GM18511 (cell line): ENCODE results near the gene MMP17.

Experiments
- ATAC-seq: cut with Tn5 transposase; IDR thresholded peaks from one replicate; pipeline ENCODE4 v1.9.1; 2021; ENCODE audit warnings: mild to moderate bottlenecking, moderate library complexity; ENCODE audit not compliant: unreplicated experiment

The MMP17 gene

GRCh38 chr12:131829791-131830334, 1.7 kb downstream of the MMP17 start:
- peak; percentile 17 for ATAC-seq

DNA sequence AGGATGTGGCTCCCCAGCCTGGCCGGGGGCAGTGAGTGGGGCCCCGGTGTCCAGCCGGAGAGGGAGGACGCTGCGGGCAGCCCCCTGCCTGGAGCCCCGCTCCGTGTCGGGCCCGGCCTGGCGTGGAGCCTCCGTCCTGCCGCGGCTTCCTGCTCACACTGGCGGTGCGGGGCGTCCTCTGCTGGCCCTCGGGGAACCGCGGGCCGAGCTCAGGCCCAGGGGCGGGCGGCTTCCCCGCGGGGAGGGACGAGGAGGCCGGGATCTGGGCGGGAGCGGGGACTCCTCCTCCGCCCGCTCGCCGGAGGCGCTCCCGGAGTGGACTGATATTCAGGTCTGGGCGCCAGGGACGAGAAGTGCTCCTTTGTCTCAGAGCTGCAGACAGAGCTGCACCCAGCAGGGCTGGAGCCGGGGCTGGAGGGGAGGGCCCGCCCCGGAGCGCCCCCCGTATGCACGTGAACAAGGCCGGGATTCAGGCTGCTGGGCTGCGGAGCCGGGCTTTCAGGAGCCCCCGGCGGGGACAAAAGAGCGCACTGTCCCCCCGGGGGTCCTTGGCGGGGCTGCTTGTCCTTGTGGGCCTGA, 2.2 kb downstream of the MMP17 start:
- peak; percentile 40 for ATAC-seq

- no peak for ATAC-seq
These were observed 2.9 kb downstream of the MMP17 start for GRCh38 chr12:131830914-131831571.

- ATAC-seq = no peak
These were observed 3.4 kb downstream of the MMP17 start for GRCh38 chr12:131831635-131832041.

GRCh38 chr12:131832321-131833231, 4.4 kb downstream of the MMP17 start:
- ATAC-seq = no peak

DNA sequence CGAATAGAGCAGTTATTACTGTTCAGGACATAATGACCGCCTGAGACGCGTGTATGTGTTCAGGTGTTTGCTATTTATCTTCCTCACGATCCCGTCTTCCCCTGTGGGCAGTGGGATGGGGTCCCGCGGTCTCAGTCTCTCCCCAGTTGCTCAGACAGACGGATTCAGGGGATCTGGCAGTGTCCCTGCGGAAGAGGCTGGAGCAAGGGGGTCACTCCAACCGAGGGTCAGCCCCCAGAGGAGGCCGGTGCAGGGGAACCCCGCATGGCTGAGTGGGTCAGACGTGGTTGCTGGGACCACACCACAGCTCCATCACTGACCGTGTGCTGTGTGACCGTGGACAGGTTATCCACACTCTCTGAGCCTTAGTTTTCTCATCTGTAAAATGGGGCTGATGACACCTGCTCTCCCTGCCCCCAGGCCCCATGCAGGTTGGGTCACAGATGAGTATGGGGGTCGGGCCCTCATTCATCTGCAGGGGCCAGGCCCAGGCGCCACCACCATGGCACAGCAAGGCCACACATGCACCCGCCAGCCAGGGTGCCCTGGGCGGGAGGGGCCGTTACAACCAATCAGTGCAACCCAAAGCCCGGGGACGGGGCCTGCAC, 5.2 kb downstream of the MMP17 start:
- no peak for ATAC-seq

GRCh38 chr12:131833896-131834641, 5.9 kb downstream of the MMP17 start:
- no peak for ATAC-seq

GRCh38 chr12:131834798-131835615, 6.8 kb downstream of the MMP17 start:
- ATAC-seq = no peak

- ATAC-seq = no peak
These were observed 7.5 kb downstream of the MMP17 start for GRCh38 chr12:131835616-131836171.

DNA sequence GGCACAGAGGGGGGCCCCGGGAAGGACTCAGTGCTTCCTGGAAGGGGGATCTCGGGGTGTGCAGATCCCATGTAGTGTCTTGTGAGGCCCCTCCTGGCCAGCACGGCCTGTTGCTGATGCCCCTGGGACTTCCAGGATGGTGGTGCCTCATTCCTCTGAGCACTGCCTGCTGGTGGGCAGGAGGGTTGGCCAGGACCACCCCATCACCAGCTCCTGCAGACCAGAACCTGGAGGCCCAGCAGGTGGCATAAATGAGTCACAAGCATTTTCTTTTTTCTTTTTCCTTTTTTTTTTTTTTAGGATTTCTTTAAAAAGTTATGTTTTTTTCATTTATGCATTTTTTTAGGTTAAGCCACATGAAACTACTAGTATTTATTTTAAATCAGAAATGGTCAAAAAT, 8.0 kb downstream of the MMP17 start:
- ATAC-seq = no peak

- no peak for ATAC-seq
These were observed 8.7 kb downstream of the MMP17 start for GRCh38 chr12:131836714-131837397.

GRCh38 chr12:131840643-131841416, 12.6 kb downstream of the MMP17 start:
- no peak for ATAC-seq

GRCh38 chr12:131841547-131841946, 13.4 kb downstream of the MMP17 start:
- ATAC-seq = no peak

DNA sequence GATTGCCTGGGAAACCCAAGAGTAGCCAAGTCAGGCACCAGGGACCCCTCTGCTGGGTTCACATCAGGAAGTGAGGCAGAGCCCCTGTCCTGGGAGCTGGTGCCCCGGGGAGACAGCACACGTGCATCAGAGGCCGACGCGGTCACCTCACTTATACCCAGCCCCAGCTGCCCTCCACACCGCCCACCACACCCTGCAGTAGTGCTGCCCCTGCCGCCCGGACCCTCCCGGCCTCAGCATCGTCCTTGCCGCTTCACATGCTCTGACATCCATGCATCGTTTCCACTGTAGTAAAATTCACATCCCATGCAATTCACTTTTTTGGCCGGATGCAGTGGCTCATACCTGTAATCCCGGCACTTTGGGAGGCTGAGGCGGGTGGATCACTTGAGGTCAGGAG, 14.0 kb downstream of the MMP17 start:
- no peak for ATAC-seq

DNA sequence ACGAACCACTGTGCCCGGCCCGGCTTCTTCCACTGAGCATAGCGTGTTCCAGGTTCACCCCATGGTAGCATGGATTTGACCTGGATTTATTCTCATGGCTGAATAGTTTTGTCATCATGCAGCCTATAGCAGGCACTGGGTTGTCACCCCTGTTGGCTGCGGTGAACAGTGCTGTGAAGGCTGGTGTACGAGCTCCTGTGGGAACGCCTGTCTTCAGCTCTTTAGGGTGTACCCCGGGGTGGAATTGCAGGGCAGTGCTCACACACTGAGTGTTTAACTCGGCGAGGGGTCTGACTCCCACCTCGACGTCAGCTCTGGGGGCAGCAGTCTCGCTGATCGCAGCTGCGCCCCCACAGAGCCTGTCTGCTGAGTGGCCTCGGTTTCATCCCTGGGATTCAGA, 15.3 kb downstream of the MMP17 start:
- ATAC-seq = no peak

DNA sequence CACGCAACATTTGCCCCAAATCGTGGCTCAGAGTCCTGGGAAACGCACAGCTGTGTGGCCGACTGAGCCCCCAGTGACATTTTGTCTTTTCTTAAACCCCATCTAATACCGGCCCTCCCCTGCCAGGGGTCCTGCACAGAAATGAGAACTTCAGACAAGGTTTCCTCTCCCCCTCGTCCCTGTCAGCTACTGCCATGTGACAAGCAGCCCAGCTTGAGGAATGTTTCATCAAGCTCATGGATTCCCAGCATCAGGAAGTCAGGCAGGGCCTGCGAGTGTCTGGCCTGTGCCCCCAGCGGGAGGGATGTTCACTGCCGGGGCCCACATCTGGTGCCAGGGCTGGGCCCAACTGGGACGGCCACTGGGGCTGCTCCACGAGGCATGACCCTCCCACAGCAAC, 15.9 kb downstream of the MMP17 start:
- no peak for ATAC-seq

- ATAC-seq = no peak
These were observed 16.5 kb downstream of the MMP17 start for GRCh38 chr12:131844656-131845055.

DNA sequence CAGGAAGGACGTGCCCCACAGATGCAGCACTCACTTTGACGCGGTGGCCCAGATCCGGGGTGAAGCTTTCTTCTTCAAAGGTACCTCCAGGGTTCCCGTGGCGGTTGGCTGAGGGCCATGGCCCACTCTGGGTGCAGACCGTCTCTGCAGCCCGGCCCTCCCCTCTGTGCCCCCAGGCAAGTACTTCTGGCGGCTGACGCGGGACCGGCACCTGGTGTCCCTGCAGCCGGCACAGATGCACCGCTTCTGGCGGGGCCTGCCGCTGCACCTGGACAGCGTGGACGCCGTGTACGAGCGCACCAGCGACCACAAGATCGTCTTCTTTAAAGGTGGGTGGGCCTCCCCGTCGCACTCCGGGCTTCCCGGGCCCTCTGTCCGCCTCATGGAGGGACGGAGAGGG, 16.9 kb downstream of the MMP17 start:
- ATAC-seq = no peak
